HL-60/S4 treated with retinoic acid at 250 ng/mL for 4 days and 3 days (cell line): ENCODE results near the gene EFCC1.

Experiments
- in situ Hi-C: fragments of 300-500 bp; cut with MboI; formaldehyde crosslinking; loops from 2 replicates; pipeline ENCODE4 v1.7.0; 2022; ENCODE audit warnings: low sequenced_read_pairs

Gene EFCC1

GRCh38 chr3:129001101-129001805 lies at the start of gene EFCC1:
Gene EFCC1 (plus strand): TSS chr3:129001304. CDS start chr3:129001629, 325 bp downstream.
- in situ Hi-C loops: no loop called here

GRCh38 chr3:128956440-128956839 lies 44.7 kb upstream of the EFCC1 start:
- in situ Hi-C loops: no loop called here

- in situ Hi-C loops: no loop called here
These were observed 35.8 kb upstream of the EFCC1 start for GRCh38 chr3:128965280-128965679.

GRCh38 chr3:128965818-128966217 lies 35.3 kb upstream of the EFCC1 start:
- in situ Hi-C loops: no loop called here

GRCh38 chr3:128967748-128968355 lies 33.3 kb upstream of the EFCC1 start:
- in situ Hi-C loops: no loop called here

- in situ Hi-C loops: no loop called here
These were observed 30.9 kb upstream of the EFCC1 start for GRCh38 chr3:128969993-128970739.

- in situ Hi-C loops: no loop called here
These were observed 30.4 kb upstream of the EFCC1 start for GRCh38 chr3:128970740-128971047.

- in situ Hi-C loops: no loop called here
These were observed 29.5 kb upstream of the EFCC1 start for GRCh38 chr3:128971421-128972100.

- in situ Hi-C loops: no loop called here
These were observed 27.0 kb upstream of the EFCC1 start for GRCh38 chr3:128973988-128974564.

GRCh38 chr3:128975276-128975675 lies 25.8 kb upstream of the EFCC1 start:
- in situ Hi-C loops: no loop called here

GRCh38 chr3:128983293-128984069 lies 17.6 kb upstream of the EFCC1 start:
- in situ Hi-C loops: no loop called here

- in situ Hi-C loops: no loop called here
These were observed 16.5 kb upstream of the EFCC1 start for GRCh38 chr3:128984596-128984995.

- in situ Hi-C loops: no loop called here
These were observed 13.6 kb upstream of the EFCC1 start for GRCh38 chr3:128987302-128988100.

GRCh38 chr3:128988286-128988685 lies 12.8 kb upstream of the EFCC1 start:
- in situ Hi-C loops: no loop called here

- in situ Hi-C loops: no loop called here
These were observed 9.7 kb upstream of the EFCC1 start for GRCh38 chr3:128991355-128991895.

GRCh38 chr3:128992926-128993460 lies 8.1 kb upstream of the EFCC1 start:
- in situ Hi-C loops: no loop called here

- in situ Hi-C loops: no loop called here
These were observed 7.5 kb upstream of the EFCC1 start, which contains the start of gene CFAP92 for GRCh38 chr3:128993461-128994172. Gene CFAP92 (minus strand): TSS chr3:128994076. CDS start chr3:128993304, 772 bp downstream.

GRCh38 chr3:128994173-128994512 lies 7.0 kb upstream of the EFCC1 start:
- in situ Hi-C loops: no loop called here
